IPS-18c (cell line): ENCODE measurements around the gene NCOR1.
"Not testable (repeated sequence)": the region's sequence is repeated elsewhere in the genome, so short reads cannot be mapped to it uniquely, and the experiment has no call there.

ENCODE experiments used
- H3K4me3 ChIP-seq: 2 replicates; pipeline ENCODE4 v1.7.0; 2013; ENCODE audit warnings: low read depth, mild to moderate bottlenecking, low read length, moderate library complexity; ENCODE audit not compliant: insufficient read depth
- H3K9me3 ChIP-seq: one replicate; pipeline ENCODE4 v1.6.1; 2013; ENCODE audit warnings: mild to moderate bottlenecking, low read length, moderate library complexity; ENCODE audit not compliant: control insufficient read depth, insufficient read depth

NCOR1 gene

GRCh38 chr17:16081507-16082087, 133.7 kb downstream of the NCOR1 start:
- Histone ChIP-seq H3K4me3 (no peak overlapping the region), H3K9me3 (no peaks in the 10 kb centered on the region)

DNA sequence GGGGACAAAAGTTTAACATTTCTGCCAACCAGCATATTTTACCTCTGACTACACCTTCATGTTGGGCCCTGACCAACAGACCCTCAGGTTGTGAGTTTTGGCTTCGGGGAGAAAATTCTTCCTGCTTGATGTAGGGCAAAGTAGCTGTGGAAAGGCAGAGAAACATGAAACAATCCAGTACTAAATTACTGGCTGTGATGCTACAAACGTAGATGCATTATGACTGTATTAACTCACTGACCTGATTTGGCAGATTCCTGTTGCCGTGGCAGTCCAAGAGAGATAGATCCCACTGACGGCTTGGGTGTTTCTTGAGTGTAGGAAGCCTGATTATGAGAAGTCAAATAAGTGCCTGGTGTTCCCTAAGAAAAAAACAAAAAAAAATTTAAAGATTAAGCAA, 135.0 kb downstream of the NCOR1 start:
- H3K4me3 ChIP-seq: no peak overlapping the region
- no peaks in the 10 kb centered on the region for H3K9me3 ChIP-seq

DNA sequence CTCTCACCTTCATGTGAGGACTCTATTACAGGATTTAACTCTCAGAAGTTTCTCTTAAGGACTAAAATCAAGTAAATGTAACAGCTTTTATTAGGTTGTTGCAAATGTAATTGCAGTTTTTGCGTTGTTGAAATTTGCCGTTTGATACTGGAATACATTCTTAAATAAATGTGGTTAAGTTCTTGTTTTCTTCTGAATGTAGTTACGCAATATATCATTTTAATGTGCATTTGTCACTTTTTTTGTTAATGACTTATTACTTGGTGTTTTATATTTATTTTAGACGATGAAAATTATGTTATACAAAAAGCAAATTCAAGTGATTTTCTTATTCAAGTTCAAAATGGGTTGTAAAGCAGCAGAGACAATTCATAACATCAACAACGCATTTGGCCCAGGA, 139.4 kb downstream of the NCOR1 start:
- Histone ChIP-seq H3K4me3 (no peak overlapping the region), H3K9me3 (no peaks in the 10 kb centered on the region)

- Histone ChIP-seq H3K4me3 (no peak overlapping the region), H3K9me3 (no peaks in the 10 kb centered on the region)
Measured at GRCh38 chr17:16074423-16074822, 140.9 kb downstream of the NCOR1 start.

GRCh38 chr17:16073845-16074244, 141.5 kb downstream of the NCOR1 start:
- Histone ChIP-seq H3K4me3 (no peak overlapping the region), H3K9me3 (no peaks in the 10 kb centered on the region)

- H3K4me3 ChIP-seq: no peak overlapping the region
- no peaks in the 10 kb centered on the region for H3K9me3 ChIP-seq
Measured at GRCh38 chr17:16072031-16072430, 143.3 kb downstream of the NCOR1 start.

DNA sequence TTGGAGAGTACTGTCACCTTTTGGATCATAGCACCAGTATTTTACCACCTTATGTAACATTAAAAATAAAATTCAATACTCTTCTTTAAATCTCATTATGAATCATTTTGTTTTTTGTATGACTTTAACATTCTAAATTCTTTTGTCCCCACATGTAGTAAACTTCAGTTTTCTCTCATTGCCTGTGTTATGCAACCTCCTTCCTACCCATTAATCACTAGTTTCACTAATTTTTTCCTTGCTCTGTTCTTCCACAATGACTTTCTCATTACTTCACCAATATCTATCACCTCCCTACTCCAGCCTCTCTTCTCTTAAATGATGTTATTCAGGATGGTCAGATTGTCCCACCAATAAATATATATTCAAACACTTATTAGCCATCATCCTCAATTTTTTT, 147.0 kb downstream of the NCOR1 start:
- Histone ChIP-seq H3K4me3 (no peak overlapping the region), H3K9me3 (no peaks in the 10 kb centered on the region)

DNA sequence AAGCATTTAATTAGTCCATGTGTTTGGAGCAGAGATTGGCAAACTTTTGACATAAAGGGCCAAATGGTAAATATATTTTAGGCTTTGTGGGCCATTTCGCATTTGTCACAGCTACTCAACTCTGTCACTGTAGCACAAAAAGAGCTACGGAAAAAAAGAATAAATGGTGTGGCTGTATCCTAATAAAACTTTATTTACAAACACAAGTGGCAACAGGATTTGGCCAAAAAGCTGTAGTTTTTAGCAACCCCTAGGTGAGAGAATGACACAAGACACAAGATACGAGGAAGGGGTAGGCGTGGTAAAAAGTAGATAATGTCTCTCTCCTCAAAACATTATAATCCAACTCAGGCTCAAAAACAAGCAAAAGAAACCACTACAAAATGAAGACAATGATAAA, 149.2 kb downstream of the NCOR1 start:
- Histone ChIP-seq H3K9me3 (no peaks in the 10 kb centered on the region), H3K4me3 (no peak overlapping the region)

DNA sequence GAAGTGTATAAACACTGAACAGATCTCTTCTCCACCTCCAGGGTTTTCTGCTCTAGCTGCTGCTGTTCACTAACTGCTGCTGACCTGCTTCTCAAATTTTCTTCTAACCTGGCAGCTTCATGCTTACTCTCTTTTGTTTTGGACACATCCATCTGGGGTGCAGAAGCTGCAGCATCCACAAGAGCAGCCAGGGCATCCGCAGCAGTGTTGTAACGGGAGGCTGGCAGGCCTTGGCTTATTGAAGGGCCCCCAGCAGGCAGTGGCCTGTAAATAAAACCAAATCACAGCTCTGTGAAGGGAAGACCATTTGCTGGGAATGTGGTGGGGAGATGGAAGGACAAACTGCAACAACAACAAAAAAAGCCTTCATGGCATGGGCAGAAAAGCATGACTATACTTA, 153.7 kb downstream of the NCOR1 start:
- Histone ChIP-seq H3K9me3 (no peaks in the 10 kb centered on the region), H3K4me3 (no peak overlapping the region)

- H3K9me3 ChIP-seq, H3K4me3 ChIP-seq: not testable (repeated sequence)
Measured at GRCh38 chr17:16055139-16055538, 160.2 kb downstream of the NCOR1 start.

- no peaks in the 10 kb centered on the region for H3K9me3 ChIP-seq
Measured at GRCh38 chr17:16052486-16052885, 162.8 kb downstream of the NCOR1 start.

GRCh38 chr17:16050844-16051243, 164.5 kb downstream of the NCOR1 start:
- no peaks in the 10 kb centered on the region for H3K9me3 ChIP-seq

More at GRCh38 chr17:16052486-16052885, 162.8 kb downstream of the NCOR1 start:
- no peak overlapping the region for H3K4me3 ChIP-seq

GRCh38 chr17:16048811-16049449, 166.4 kb downstream of the NCOR1 start:
- Histone ChIP-seq H3K9me3 (no peaks in the 10 kb centered on the region), H3K4me3 (no peak overlapping the region)

More at GRCh38 chr17:16050844-16051243, 164.5 kb downstream of the NCOR1 start:
- H3K4me3 ChIP-seq: no peak overlapping the region

GRCh38 chr17:16046966-16047365, 168.4 kb downstream of the NCOR1 start:
- H3K9me3 ChIP-seq: no peaks in the 10 kb centered on the region
- H3K4me3 ChIP-seq: no peak overlapping the region

DNA sequence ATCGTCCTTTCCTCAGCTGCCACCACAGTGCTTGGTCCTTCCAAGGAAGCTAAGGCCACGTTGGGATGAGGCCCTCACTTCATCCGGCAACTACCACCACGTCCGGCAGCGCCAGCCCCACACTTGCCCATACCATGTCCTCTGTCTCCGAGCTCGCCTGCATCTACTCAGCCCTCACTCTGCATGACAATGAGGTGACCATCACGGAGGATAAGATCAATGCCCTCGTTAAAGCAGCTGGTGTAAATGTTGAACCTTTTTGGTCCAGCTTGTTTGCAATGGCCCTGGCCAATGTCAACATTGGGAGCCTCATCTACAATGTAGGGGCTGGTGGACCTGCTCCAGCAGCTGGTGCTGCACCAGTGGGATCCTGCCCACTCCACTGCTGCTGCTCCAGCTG, 170.8 kb downstream of the NCOR1 start:
- no peak overlapping the region for H3K4me3 ChIP-seq
- no peaks in the 10 kb centered on the region for H3K9me3 ChIP-seq

- no peaks in the 10 kb centered on the region for H3K9me3 ChIP-seq
- H3K4me3 ChIP-seq: no peak overlapping the region
Measured at GRCh38 chr17:16040710-16041251, 174.6 kb downstream of the NCOR1 start.

DNA sequence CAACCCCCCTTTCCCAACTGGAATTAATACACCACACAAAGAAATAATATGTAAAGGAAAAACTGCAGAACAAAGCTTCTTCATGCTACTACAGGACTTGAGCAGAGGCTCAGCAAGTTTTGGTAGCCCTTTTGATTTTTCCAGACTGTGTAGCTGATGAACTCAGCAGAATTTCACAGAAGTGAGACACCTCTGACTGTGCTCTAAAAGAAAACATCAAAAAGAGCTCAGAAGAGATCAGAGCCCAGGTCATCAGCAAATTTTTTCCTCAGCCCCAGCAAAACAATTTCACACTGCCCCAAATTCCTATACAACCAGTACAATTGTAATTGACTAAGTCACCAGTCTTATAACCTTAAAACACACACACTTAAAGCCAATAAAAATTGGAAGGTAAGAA, 177.7 kb downstream of the NCOR1 start:
- H3K9me3 ChIP-seq: no peaks in the 10 kb centered on the region

DNA sequence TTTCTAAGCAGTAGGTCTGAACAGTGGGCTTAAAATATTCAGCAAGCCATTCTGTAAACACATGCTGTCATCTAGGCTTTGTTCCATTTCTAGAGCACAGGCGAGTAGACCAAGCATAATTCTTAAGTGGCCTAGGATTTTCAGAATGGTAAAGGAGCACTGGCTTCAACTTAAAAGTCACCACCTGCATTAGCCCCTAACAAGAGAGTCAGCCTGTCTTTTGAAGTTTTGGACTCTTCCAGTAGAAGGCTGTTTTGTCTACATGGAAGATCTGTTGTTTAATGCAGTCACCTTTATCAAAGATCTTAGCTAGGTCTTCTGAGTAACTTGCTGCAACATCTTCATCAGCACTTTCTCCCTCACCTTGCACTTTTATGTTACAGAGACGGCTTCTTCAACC, 179.1 kb downstream of the NCOR1 start:
- no peak overlapping the region for H3K4me3 ChIP-seq

More for the DNA sequence above, 177.7 kb downstream of the NCOR1 start:
- H3K4me3 ChIP-seq: no peak overlapping the region

More for the DNA sequence above, 179.1 kb downstream of the NCOR1 start:
- no peaks in the 10 kb centered on the region for H3K9me3 ChIP-seq
